HEK293T (cell line): ENCODE results near the gene SLC27A2.

ENCODE experiments used
- ARNT ChIP-seq: fragments of 450-650 bp; IDR thresholded peaks from 2 replicates; pipeline ENCODE4 v1.6.1; 2017; ENCODE audit warnings: mild to moderate bottlenecking
- BHLHE40 ChIP-seq: fragments of 450-650 bp; IDR thresholded peaks from 2 replicates; pipeline ENCODE4 v1.6.1; 2016; ENCODE audit warnings: mild to moderate bottlenecking, moderate library complexity, borderline replicate concordance
- FOXK2 ChIP-seq: fragments of 450-650 bp; IDR thresholded peaks from 2 replicates; pipeline ENCODE4 v1.6.1; 2016; ENCODE audit warnings: mild to moderate bottlenecking
- L3MBTL2 ChIP-seq: fragments of 450-650 bp; conservative IDR thresholded peaks from 2 replicates; pipeline ENCODE4 v1.6.1; 2016; ENCODE audit warnings: mild to moderate bottlenecking
- SP1 ChIP-seq: fragments of 450-650 bp; IDR thresholded peaks from 2 replicates; pipeline ENCODE4 v1.6.1; 2017

- TF ChIP-seq L3MBTL2 (no peak), SP1 (no peak), ARNT (no peak), BHLHE40 (no peak), FOXK2 (no peak)
Observed at GRCh38 chr15:50209809-50210208, 27.8 kb downstream of the SLC27A2 start.
